K562 (cell line): ENCODE results near the gene KRTAP5-7. TPM values are rescaled to one million over a fixed set of nuclear protein-coding genes. Genes with fewer than 3 reads are reported as not detected.

Source experiments
- ATAC-seq: fragments of 200-7000 bp; cut with Tn5 transposase; 3 replicates; pipeline ENCODE4 v1.9.1; 2020; ENCODE audit warnings: moderate library complexity
- BruUV-seq: library from RNA; stranded (reverse); fragments of 400-500 nt; replicated peaks from 2 replicates; lab custom pipeline; 2021; lab: Mats Ljungman, UMichigan
- CTCF ChIA-PET: fragments of 300-600 bp; formaldehyde crosslinking; extraction: SDS; loops from one replicate; lab custom pipeline; 2021; ENCODE audit warnings: low intra/inter-chr PET ratio; lab: Yijun Ruan, JAX
- POLR2A ChIA-PET: fragments of 300-600, 350-650 bp; sonication (Branson Sonifier 250); formaldehyde crosslinking; extraction: SDS; loops from one replicate; lab custom pipeline; 2021; ENCODE audit warnings: antibody characterized with exemption, inconsistent platforms; lab: Yijun Ruan, JAX
- DNase-seq, 4 experiments: peaks; one replicate each; pipeline versions ENCODE4 v3.0.0 to v3.0.0-alpha.2; 2011 to 2018; ENCODE audit warnings: low spot score in 3 of 4, mixed read lengths in 3 of 4; ENCODE audit errors: extremely low read depth in 1 of 4
- FAIRE-seq: peaks from 2 replicates; lab custom pipeline; 2011; peaks lifted over from hg19 to GRCh38; lab: Jason Lieb, UNC
- H2AFZ ChIP-seq: 2 replicates; pipeline ENCODE4 v1.6.0; 2011; ENCODE audit warnings: low read depth, low read length, control low read depth, inconsistent platforms
- H3K27ac ChIP-seq: fragments of 200-600 bp; 3 replicates; pipeline ENCODE4 v1.8.0; 2011; ENCODE audit warnings: low read depth, mild to moderate bottlenecking, control low read depth, inconsistent platforms, low read length, moderate library complexity, mixed read lengths; ENCODE audit errors: extremely low read depth
- H3K27me3 ChIP-seq, 2 experiments: fragments of 300-600 bp in 1 of 2; 2 replicates in 1 of 2; 3 replicates in 1 of 2; pipeline versions ENCODE4 v1.6.0 to v1.8.0; 2011; ENCODE audit warnings: inconsistent platforms in 2 of 2, low read length in 2 of 2, mild to moderate bottlenecking in 1 of 2, mixed read lengths in 1 of 2, moderate library complexity in 1 of 2; ENCODE audit not compliant: control insufficient read depth in 2 of 2, insufficient read depth in 2 of 2
- H3K36me3 ChIP-seq: fragments of 300-600 bp; 3 replicates; pipeline ENCODE4 v1.8.0; 2011; ENCODE audit warnings: mild to moderate bottlenecking, low read length, inconsistent platforms; ENCODE audit not compliant: control insufficient read depth, insufficient read depth
- H3K4me1 ChIP-seq, 2 experiments: fragments of 200-600 bp in 1 of 2; replicated peaks in 1 of 2; 2 replicates in 1 of 2; 3 replicates in 1 of 2; pipeline versions ENCODE4 v1.5.1 to v1.8.0; 2011; ENCODE audit warnings: inconsistent platforms in 2 of 2, low read length in 2 of 2, mild to moderate bottlenecking in 1 of 2, mixed read lengths in 1 of 2, moderate library complexity in 1 of 2; ENCODE audit not compliant: control insufficient read depth in 2 of 2, insufficient read depth in 2 of 2
- H3K4me2 ChIP-seq: 2 replicates; pipeline ENCODE4 v1.6.1; 2011; ENCODE audit warnings: low read length, control low read depth, inconsistent platforms, mixed read lengths; ENCODE audit not compliant: insufficient read depth
- H3K4me3 ChIP-seq: fragments of 200-600 bp; sonication (generic), shearing (Covaris generic); 2 replicates; pipeline ENCODE4 v1.5.1; 2016; ENCODE audit warnings: control low read depth, inconsistent platforms
- H3K79me2 ChIP-seq: fragments of 200-600 bp; 3 replicates; pipeline ENCODE4 v1.8.0; 2011; ENCODE audit warnings: low read length, inconsistent platforms; ENCODE audit not compliant: control insufficient read depth, insufficient read depth
- H3K9ac ChIP-seq, 2 experiments: 2 replicates each; pipeline versions ENCODE4 v1.6.0 to v1.6.1; 2011; ENCODE audit warnings: low read depth in 2 of 2, low read length in 2 of 2, control low read depth in 1 of 2, inconsistent platforms in 1 of 2, mild to moderate bottlenecking in 1 of 2, mixed read lengths in 1 of 2; ENCODE audit not compliant: insufficient read depth in 1 of 2
- H3K9me1 ChIP-seq: one replicate; pipeline ENCODE4 v1.6.0; 2011; ENCODE audit warnings: inconsistent platforms, mild to moderate bottlenecking, low read length, moderate library complexity; ENCODE audit not compliant: control insufficient read depth, insufficient read depth
- H3K9me3 ChIP-seq: replicated peaks from 2 replicates; pipeline ENCODE4 v1.5.1; 2011; ENCODE audit warnings: low read depth, low read length, inconsistent platforms; ENCODE audit not compliant: control insufficient read depth, insufficient read depth
- H4K20me1 ChIP-seq: replicated peaks from 2 replicates; pipeline ENCODE4 v1.6.1; 2011; ENCODE audit warnings: low read length, inconsistent platforms, mixed read lengths; ENCODE audit not compliant: control insufficient read depth, insufficient read depth
- CAMTA2 ChIP-seq: fragments of 250-450 bp; sonication (Bioruptor Pico); conservative IDR thresholded peaks from 2 replicates; pipeline ENCODE4 v1.5.1; 2022
- MAZ ChIP-seq, 2 experiments: fragments of 450-650 bp in 1 of 2; sonication (generic) in 1 of 2; formaldehyde crosslinking; IDR thresholded peaks in 1 of 2; conservative IDR thresholded peaks in 1 of 2; 2 replicates each; pipeline versions ENCODE4 v1.4.0 to v1.5.0; 2020; ENCODE audit warnings: mild to moderate bottlenecking in 1 of 2, missing genetic modification reagents in 1 of 2
- MBD1 ChIP-seq: fragments of 250-450 bp; sonication (Bioruptor Pico); IDR thresholded peaks from 2 replicates; pipeline ENCODE4 v1.8.0; 2022; ENCODE audit warnings: inconsistent platforms
- PKNOX1 ChIP-seq: fragments of 450-650 bp; IDR thresholded peaks from 2 replicates; pipeline ENCODE4 v1.6.1; 2016
- RAD51 ChIP-seq: fragments of 450-650 bp; IDR thresholded peaks from 2 replicates; pipeline ENCODE4 v1.7.1; 2016; ENCODE audit warnings: low read depth, mild to moderate bottlenecking, borderline replicate concordance
- RBM39 ChIP-seq: fragments of 200-400 bp; formaldehyde crosslinking; optimal IDR thresholded peaks from 2 replicates; pipeline ENCODE3; 2018; ENCODE audit warnings: low read depth, low read length
- SMC3 ChIP-seq: conservative IDR thresholded peaks from 2 replicates; pipeline ENCODE4 v1.6.1; 2011; ENCODE audit warnings: low read depth, low read length, improper control_type of control experiment; ENCODE audit not compliant: insufficient read depth
- STAT5A ChIP-seq: IDR thresholded peaks from 2 replicates; pipeline ENCODE4 v1.6.1; 2012; ENCODE audit warnings: low read length, inconsistent platforms, borderline replicate concordance
- TCFL5 ChIP-seq: fragments of 250-450 bp; sonication (Bioruptor Pico); conservative IDR thresholded peaks from 2 replicates; pipeline ENCODE4 v1.6.1; 2021; ENCODE audit warnings: mild to moderate bottlenecking, moderate library complexity, matching md5 sums
- TFE3 ChIP-seq: fragments of 450-650 bp; formaldehyde crosslinking; IDR thresholded peaks from 2 replicates; pipeline ENCODE4 v1.4.0; 2020; ENCODE audit warnings: mild to moderate bottlenecking, mixed read lengths
- USF2 ChIP-seq: sonication (generic); formaldehyde crosslinking; IDR thresholded peaks from 2 replicates; pipeline ENCODE4 v1.5.0; 2020; ENCODE audit warnings: missing genetic modification reagents
- ZBTB43 ChIP-seq: sonication (generic); formaldehyde crosslinking; IDR thresholded peaks from 2 replicates; pipeline ENCODE4 v1.8.0; 2023; ENCODE audit warnings: mild to moderate bottlenecking, missing genetic modification reagents
- WGBS: fragments of 100-300 bp; shearing (Covaris generic); methylation state at CpG from one replicate; pipeline ENCODE4 v1.1.6; 2016; ENCODE audit warnings: low coverage, mixed read lengths; ENCODE audit not compliant: insufficient coverage; ENCODE audit errors: missing lambda C conversion rate; 5-methylcytosine and 5-hydroxymethylcytosine counted together
- in situ Hi-C: fragments of 300-500 bp; cut with MboI; formaldehyde crosslinking; loops from 4 replicates; pipeline ENCODE4 v1.15.0; 2018; ENCODE audit warnings: inconsistent platforms, mixed read lengths
- intact Hi-C: fragments of 100-400 bp; cut with micrococcal nuclease; formaldehyde crosslinking; loops from 2 replicates; pipeline ENCODE4 v1.14.2; 2022
- polyA plus RNA-seq, 8 experiments: library from polyadenylated mRNA; depleted of rRNA in 4 of 8; stranded (reverse) in 5 of 8; unstranded in 3 of 8; fragments of >200 nt; fragmentation: Nextera tagmentation in 2 of 8; fragmentation: Illumina TruSeq in 1 of 8; extraction: Ambion mirVana in 2 of 8; extraction: Trizol in 1 of 8; gene quantifications; 2 replicates each; pipeline versions ENCODE4 v1.2.1 to v1.2.3, GENCODE V29; 2011 to 2014; ENCODE audit warnings: inconsistent platforms in 1 of 8, missing spikeins in 1 of 8
- total RNA-seq, 7 experiments: library from RNA; depleted of rRNA in 6 of 7; stranded (reverse); fragments of >200 nt in 6 of 7; fragmentation: Illumina TruSeq in 2 of 7; extraction: Trizol in 2 of 7; gene quantifications; 2 replicates each; pipeline versions ENCODE4 v1.2.1 to v1.2.3, GENCODE V29; 2011 to 2021; ENCODE audit warnings: low replicate concordance in 1 of 7

The KRTAP5-7 gene
- total and polyA plus RNA-seq, 9 of the 15 experiments (the other 6 are each of a cell fraction or from before 2014, with no cell fraction given): not detected

GRCh38 chr11:71483692-71484091, 43.4 kb upstream of the KRTAP5-7 start (continued):
- peak; percentile 71 for TF ChIP-seq USF2 (CRISPR knock-in tag)
- peak; percentile 49; the same call in 1 of the 2 replicates for TF ChIP-seq PKNOX1
- peak; percentile 63 for TF ChIP-seq TFE3 (CRISPR knock-in tag)
- TF ChIP-seq, all 486 proteins: peak for 6

GRCh38 chr11:71484248-71485062, 42.6 kb upstream of the KRTAP5-7 start:
- CTCF ChIA-PET: no interaction called here
- peaks cover 6 to 18% of the 10 kb centered on the region in 2 experiments; a peak in 4 of 5 replicates for H3K4me1 ChIP-seq
- intact Hi-C loops: no loop called here

More at GRCh38 chr11:71484248-71485062, 42.6 kb upstream of the KRTAP5-7 start:
- ATAC-seq (no peak), DNase-seq (no peak), FAIRE-seq (no peak)
- H4K20me1 ChIP-seq: no peaks in the 10 kb centered on the region
- H3K4me3 ChIP-seq: no peak overlapping the region
- no TSS peak for BruUV-seq
- H3K4me2 ChIP-seq: no peak overlapping the region
- H3K36me3 ChIP-seq: peaks cover 63% of the 10 kb centered on the region; the same call in 2 of the 3 replicates
- no peaks in the 10 kb centered on the region for H3K27me3 ChIP-seq
- H3K9me1 ChIP-seq: no peaks in the 10 kb centered on the region
- H3K79me2 ChIP-seq: no peaks in the 10 kb centered on the region
- TF ChIP-seq ZBTB43 (CRISPR knock-in tag) (peak; percentile 74; the same call in 1 of the 2 replicates), RAD51 (no peak), CAMTA2 (CRISPR knock-in tag) (no peak), MBD1 (CRISPR knock-in tag) (no peak), TCFL5 (CRISPR knock-in tag) (no peak), SMC3 (no peak), RBM39 (no peak), STAT5A (0 out of 2 replicates have a peak, but pooled peaks have one; percentile 28), MAZ (CRISPR knock-in tag; conservative IDR thresholded peaks at IDR 0.05 in 1 of 2, IDR thresholded peaks at IDR 0.05 in 1 of 2) (no peak)
- H2AFZ ChIP-seq: no peak overlapping the region
- POLR2A ChIA-PET: interaction anchor here (1.0 to 1.5 kb wide), 2 partner anchors 14 to 23 kb away, joined by 3 read pairs; no protein-coding TSS in a partner anchor
- in situ Hi-C loops: no loop called here
- H3K9me3 ChIP-seq: no peaks in the 10 kb centered on the region
- H3K9ac ChIP-seq: no peak overlapping the region
- H3K27ac ChIP-seq: no peak overlapping the region
- WGBS: 84% methylated on average over 21 of the region's 23 CpGs
